Measurements from ENCODE around the gene TLN1. TPM values are rescaled to one million over a fixed set of nuclear protein-coding genes. Genes with fewer than 3 reads are reported as not detected.

Gene TLN1
- total and polyA plus RNA-seq, 2 of the 4 experiments (the other 2 are of a cell fraction), result 228 to 346 TPM

DNA sequence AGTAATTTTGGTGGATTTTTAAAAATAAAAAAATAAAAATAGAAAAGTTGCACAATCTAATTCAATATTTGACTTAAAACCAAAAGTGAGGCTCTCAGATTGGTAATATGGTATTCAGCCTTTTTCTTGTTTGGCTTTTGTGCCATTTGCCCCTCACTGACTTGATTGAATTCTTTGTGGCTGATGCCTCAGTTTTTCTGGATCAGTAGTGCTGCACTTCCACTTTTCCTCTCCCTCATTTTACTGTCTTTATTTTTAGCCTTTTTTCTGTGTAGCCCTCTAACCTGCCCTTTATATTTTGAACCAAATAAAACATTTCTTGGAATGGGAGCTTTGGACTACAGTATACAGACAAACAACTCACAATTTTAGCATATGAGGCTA is 25.9 kb upstream of the TLN1 start:
- Histone ChIP-seq H2BK20ac (ENCODE audit: low read depth, low read length) (no peak overlapping the region), H2BK5ac (ENCODE audit: low read depth, low read length, poor library complexity, severe bottlenecking) (no peak overlapping the region), H3K79me1 (ENCODE audit: low read depth in 1 of 2, low read length in 2 of 2) (no peaks in the 10 kb centered on the region), H4K91ac (ENCODE audit: insufficient read depth, low read depth, low read length) (no peak overlapping the region), H3K4me2 (ENCODE audit: low read depth, low read length) (no peak overlapping the region), H3K9ac (ENCODE audit: low read depth, low read length) (no peak overlapping the region), H2AK9ac (replicated peaks; ENCODE audit: low read depth, low read length, poor library complexity) (no peak overlapping the region), H3K36me3 (ENCODE audit: control insufficient read depth, insufficient read depth, low read length) (peaks cover 21% of the 10 kb centered on the region), H3K9me3 (ENCODE audit: control insufficient read depth, insufficient read depth, low read length) (no peaks in the 10 kb centered on the region), H4K20me1 (ENCODE audit: insufficient read depth, low read length) (no peaks in the 10 kb centered on the region), H3K9me1 (ENCODE audit: insufficient read depth, low read length) (peaks cover 5% of the 10 kb centered on the region), H3K27ac (ENCODE audit: insufficient read depth, low read length) (no peak overlapping the region), H3K56ac (ENCODE audit: extremely low read depth, insufficient read depth, low read length) (no peak overlapping the region), H3K27me3 (ENCODE audit: control insufficient read depth, insufficient read depth, low read length) (peaks cover 2% of the 10 kb centered on the region; the same call in 1 of the 2 replicates), H2BK15ac (ENCODE audit: low read depth, low read length) (no peak overlapping the region), H4K5ac (ENCODE audit: low read depth, low read length) (no peak overlapping the region), H3K14ac (replicated peaks; ENCODE audit: low read depth, low read length) (no peak overlapping the region), H3K18ac (ENCODE audit: low read depth, low read length) (no peak overlapping the region), H2AK5ac (ENCODE audit: low read depth, low read length) (no peak overlapping the region), H3K23ac (ENCODE audit: low read depth, low read length) (no peak overlapping the region), H2AFZ (replicated peaks; ENCODE audit: low read length, poor library complexity) (no peak overlapping the region), H4K8ac (ENCODE audit: low read depth in 2 of 2, low read length in 2 of 2) (no peak overlapping the region), H2BK120ac (ENCODE audit: low read depth, low read length) (no peak overlapping the region), H3K4me1 (ENCODE audit: control insufficient read depth, insufficient read depth, low read length) (peaks cover 7% of the 10 kb centered on the region; the same call in 1 of the 2 replicates), H3K4ac (ENCODE audit: low read depth, low read length) (no peak overlapping the region), H3K4me3 (ENCODE audit: insufficient read depth, low read depth, low read length) (no peak overlapping the region)
- ChIA-PET CTCF (no interaction called here), POLR2A (ENCODE audit: unreplicated experiment) (no interaction called here)
- TF ChIP-seq MAFK (IDR thresholded peaks at IDR 0.05; ENCODE audit: low read depth, low read length) (no peak), CHD1 (IDR thresholded peaks at IDR 0.05; ENCODE audit: low read depth, low read length) (no peak), CEBPB (IDR thresholded peaks at IDR 0.05; ENCODE audit: low read depth, low read length) (no peak), MAZ (IDR thresholded peaks at IDR 0.05; ENCODE audit: borderline replicate concordance, low read depth, low read length) (no peak), RAD21 (IDR thresholded peaks at IDR 0.05; ENCODE audit: low read length) (no peak), BHLHE40 (IDR thresholded peaks at IDR 0.05; ENCODE audit: low read depth, low read length) (no peak), RCOR1 (IDR thresholded peaks at IDR 0.05; ENCODE audit: insufficient replicate concordance, low read length) (no peak), POLR2A (IDR thresholded peaks at IDR 0.05; ENCODE audit: low read depth, low read length) (no peak), FOS (IDR thresholded peaks at IDR 0.05; ENCODE audit: low read depth, low read length) (no peak), SMC3 (IDR thresholded peaks at IDR 0.05; ENCODE audit: low read depth, low read length) (no peak), MXI1 (IDR thresholded peaks at IDR 0.05; ENCODE audit: borderline replicate concordance, low read depth, low read length) (no peak), RFX5 (IDR thresholded peaks at IDR 0.05; ENCODE audit: low read depth, low read length) (no peak), NFE2L2 (IDR thresholded peaks at IDR 0.05; ENCODE audit: low read depth, low read length) (no peak)
- TF ChIP-seq, protein P1, sequence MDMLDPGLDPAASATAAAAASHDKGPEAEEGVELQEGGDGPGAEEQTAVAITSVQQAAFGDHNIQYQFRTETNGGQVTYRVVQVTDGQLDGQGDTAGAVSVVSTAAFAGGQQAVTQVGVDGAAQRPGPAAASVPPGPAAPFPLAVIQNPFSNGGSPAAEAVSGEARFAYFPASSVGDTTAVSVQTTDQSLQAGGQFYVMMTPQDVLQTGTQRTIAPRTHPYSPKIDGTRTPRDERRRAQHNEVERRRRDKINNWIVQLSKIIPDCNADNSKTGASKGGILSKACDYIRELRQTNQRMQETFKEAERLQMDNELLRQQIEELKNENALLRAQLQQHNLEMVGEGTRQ (IDR thresholded peaks at IDR 0.05; ENCODE audit: low read depth, low read length), result no peak
- TF ChIP-seq, protein P2, sequence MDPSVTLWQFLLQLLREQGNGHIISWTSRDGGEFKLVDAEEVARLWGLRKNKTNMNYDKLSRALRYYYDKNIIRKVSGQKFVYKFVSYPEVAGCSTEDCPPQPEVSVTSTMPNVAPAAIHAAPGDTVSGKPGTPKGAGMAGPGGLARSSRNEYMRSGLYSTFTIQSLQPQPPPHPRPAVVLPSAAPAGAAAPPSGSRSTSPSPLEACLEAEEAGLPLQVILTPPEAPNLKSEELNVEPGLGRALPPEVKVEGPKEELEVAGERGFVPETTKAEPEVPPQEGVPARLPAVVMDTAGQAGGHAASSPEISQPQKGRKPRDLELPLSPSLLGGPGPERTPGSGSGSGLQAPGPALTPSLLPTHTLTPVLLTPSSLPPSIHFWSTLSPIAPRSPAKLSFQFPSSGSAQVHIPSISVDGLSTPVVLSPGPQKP (IDR thresholded peaks at IDR 0.05; ENCODE audit: borderline replicate concordance, low read depth, low read length), result no peak
- TF ChIP-seq, protein P3, sequence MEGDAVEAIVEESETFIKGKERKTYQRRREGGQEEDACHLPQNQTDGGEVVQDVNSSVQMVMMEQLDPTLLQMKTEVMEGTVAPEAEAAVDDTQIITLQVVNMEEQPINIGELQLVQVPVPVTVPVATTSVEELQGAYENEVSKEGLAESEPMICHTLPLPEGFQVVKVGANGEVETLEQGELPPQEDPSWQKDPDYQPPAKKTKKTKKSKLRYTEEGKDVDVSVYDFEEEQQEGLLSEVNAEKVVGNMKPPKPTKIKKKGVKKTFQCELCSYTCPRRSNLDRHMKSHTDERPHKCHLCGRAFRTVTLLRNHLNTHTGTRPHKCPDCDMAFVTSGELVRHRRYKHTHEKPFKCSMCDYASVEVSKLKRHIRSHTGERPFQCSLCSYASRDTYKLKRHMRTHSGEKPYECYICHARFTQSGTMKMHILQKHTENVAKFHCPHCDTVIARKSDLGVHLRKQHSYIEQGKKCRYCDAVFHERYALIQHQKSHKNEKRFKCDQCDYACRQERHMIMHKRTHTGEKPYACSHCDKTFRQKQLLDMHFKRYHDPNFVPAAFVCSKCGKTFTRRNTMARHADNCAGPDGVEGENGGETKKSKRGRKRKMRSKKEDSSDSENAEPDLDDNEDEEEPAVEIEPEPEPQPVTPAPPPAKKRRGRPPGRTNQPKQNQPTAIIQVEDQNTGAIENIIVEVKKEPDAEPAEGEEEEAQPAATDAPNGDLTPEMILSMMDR (conservative IDR thresholded peaks at IDR 0.05; ENCODE audit: low read depth, low read length), result no peak
- ATAC-seq (ENCODE audit: low read depth) (no peak), DNase-seq (no peak)
- dilution Hi-C loops (cut with HindIII; ENCODE audit: low sequenced_read_pairs, unreplicated experiment), result no loop called here
- no TSS peak for BruUV-seq (replicated peaks)
- intact Hi-C loops (cut with micrococcal nuclease), result no loop called here
- in situ Hi-C loops (cut with MboI; ENCODE audit: low sequenced_read_pairs), result no loop called here
